ENCODE measurements around the gene C8A.

The C8A gene

DNA sequence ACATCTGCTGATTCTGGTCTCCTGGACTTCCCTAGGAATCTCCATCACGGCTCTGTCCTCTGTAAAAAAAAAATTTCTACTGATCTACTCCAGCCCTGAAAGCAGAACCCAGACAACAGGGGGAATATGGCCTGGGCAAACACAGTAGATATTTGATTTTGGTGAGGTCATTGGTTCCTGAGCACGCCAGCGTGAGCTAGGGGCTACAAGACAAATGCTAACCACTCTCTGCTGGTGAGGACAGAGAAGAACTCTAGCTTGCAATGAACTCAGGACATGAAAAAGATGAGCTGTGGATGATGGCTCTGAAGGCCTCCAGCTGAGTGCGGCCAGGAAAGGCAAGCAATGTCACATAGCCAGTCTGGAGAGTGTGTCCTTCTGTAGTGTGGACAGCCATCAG lies 18.2 kb upstream of the C8A start:
- DNase-seq (ENCODE audit: insufficient read length, low spot score), result no peak
- FAIRE-seq, result no peak

GRCh38 chr1:56837244-56837939 lies 17.2 kb upstream of the C8A start:
- FAIRE-seq (no peak), DNase-seq (ENCODE audit: insufficient read length, low spot score) (no peak)

DNA sequence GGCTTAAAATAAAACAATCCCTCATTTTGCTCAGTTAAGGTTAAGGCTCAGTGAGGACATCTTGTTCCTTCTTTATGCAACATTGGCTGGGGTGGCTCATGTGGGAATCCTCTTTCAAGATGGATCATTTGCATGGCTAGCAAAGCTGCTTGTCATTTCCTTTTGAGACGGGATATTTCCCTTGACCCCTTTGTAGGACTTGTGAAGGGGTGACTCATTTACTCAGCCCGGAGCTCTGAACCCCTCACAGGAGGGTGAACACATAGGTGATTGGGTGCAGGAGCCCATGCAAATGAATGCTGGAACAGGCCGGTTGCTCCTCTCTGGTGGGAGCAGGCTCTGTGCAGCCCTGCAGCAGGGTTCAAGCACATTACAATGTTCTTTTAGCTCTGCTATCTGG lies 15.8 kb upstream of the C8A start:
- DNase-seq (ENCODE audit: insufficient read length, low spot score), result no peak
- no peak for FAIRE-seq

DNA sequence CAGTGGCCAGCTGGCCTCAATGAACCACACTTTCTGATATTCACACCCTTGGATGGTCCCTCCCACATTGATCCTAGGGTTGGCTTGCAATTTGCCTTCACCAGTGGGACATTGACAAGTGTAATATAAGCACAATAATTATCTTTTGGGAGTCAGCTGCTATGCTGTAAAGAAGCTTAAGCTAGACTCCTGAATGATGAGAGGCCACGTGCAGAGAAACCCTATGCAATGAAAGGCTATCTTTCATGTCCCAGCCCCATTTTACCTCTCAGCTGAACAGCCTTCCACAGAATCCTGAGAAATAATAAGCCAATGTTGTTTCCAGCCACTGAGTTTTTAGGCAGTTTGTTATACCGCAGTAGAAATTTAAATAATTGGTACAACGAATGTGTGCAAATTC lies 11.1 kb upstream of the C8A start:
- FAIRE-seq (no peak), DNase-seq (ENCODE audit: insufficient read length, low spot score) (no peak)

DNA sequence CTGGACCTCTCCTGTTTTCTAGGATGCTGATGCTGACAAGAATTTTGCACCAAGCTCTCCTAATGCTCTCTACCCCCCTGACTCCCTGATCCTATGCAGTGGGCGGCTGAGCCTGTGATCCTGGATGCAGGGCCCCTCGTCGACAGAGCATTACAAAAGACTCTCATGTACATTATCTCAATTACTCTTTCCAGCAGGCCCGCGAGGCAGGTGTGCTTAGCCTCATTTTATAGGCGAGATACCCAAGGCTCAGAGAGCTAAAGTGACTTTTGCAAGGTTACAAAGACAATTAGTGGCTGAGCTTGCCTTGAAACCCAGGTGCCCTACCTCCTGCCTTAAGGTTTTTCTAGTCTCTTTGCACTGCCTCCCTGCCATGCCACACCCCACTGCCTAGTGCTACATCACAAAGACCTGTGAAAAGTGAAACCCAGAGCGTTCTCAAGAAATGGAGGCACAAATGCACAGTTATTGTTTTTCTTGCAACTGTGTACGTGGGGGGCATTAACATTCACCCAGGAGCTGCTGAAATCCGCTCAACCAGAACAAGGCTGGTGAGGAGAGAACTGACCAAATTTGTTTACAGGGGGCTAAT lies 10.0 kb upstream of the C8A start:
- DNase-seq (ENCODE audit: insufficient read length, low spot score) (no peak), FAIRE-seq (no peak)

DNA sequence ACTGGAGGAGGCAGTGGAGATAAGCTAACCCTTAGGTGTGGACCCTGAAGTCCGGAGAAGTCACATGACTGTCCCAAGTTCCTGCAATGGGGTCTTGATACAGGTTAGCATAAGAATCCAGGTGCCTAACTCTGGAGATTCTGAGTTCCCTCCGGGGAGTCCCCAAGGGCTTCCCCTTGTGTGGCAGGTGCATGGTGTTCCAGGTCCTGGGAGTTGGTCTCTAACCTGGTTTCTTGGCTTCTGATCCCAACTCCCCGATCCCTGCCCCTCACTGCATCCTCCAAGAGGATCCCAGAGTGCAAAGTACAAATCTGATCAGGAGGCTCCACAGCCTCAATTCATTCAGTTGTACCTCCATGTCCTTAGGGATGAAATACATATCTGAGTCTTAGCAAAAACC lies 9.3 kb upstream of the C8A start:
- no peak for DNase-seq (ENCODE audit: insufficient read length, low spot score)
- no peak for FAIRE-seq

- FAIRE-seq (no peak), DNase-seq (ENCODE audit: insufficient read length, low spot score) (no peak)
These were observed 4.8 kb upstream of the C8A start for GRCh38 chr1:56849750-56850149.

GRCh38 chr1:56850411-56850810 lies 4.2 kb upstream of the C8A start:
- FAIRE-seq, result no peak

DNA sequence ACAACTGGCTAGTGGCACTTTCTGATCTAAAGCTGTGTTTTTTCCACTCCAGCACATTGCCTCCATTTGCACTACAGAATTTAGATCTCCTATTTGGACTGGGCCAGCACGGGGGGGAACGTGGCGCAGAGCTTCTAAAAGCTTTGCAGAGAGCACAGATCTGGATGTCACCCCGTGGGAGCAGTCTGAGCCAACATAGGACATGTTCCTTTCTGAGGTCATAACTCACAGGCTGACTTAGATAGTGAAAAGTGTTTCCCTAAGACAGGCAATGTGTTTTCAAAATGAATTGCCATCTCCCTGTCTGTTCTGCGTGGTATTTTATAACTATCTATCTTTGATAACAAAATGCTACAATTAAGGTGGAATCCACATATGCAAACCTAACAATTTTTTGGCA lies 3.7 kb upstream of the C8A start:
- DNase-seq (ENCODE audit: insufficient read length, low spot score) (no peak), FAIRE-seq (no peak)

More at GRCh38 chr1:56850411-56850810, 4.2 kb upstream of the C8A start:
- no peak for DNase-seq (ENCODE audit: insufficient read length, low spot score)

GRCh38 chr1:56852476-56852875 lies 2.1 kb upstream of the C8A start:
- FAIRE-seq, result no peak
- DNase-seq (ENCODE audit: insufficient read length, low spot score), result no peak

GRCh38 chr1:56855190-56855589 lies 593 bp downstream of the C8A start:
- DNase-seq (ENCODE audit: insufficient read length, low spot score) (no peak), FAIRE-seq (no peak)

DNA sequence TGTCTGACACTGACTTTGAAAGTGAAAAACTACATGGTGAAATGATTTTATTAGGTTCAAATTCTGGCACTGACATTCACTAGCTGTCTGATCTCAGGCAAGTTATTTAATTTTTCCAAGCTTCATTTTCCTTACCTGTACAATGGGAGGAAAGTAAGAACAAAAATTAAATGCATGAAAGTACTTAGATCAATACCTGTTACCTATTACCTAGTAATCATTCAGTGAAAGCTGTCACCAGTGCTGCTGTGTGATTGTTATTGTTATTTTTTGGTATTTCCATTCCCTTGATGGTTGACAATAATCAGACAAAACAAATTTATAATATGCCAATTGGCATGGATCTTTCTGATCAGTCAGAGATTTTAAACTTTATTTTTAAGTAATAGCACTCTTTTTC lies 1.6 kb downstream of the C8A start:
- FAIRE-seq (no peak), DNase-seq (ENCODE audit: insufficient read length, low spot score) (no peak)

- no peak for DNase-seq (ENCODE audit: insufficient read length, low spot score)
- no peak for FAIRE-seq
These were observed 4.7 kb downstream of the C8A start for GRCh38 chr1:56859287-56859686.

GRCh38 chr1:56863265-56863992 lies 8.8 kb downstream of the C8A start:
- FAIRE-seq (no peak), DNase-seq (ENCODE audit: insufficient read length, low spot score) (no peak)

GRCh38 chr1:56864430-56864829 lies 9.8 kb downstream of the C8A start:
- DNase-seq (ENCODE audit: insufficient read length, low spot score), result no peak
- no peak for FAIRE-seq

DNA sequence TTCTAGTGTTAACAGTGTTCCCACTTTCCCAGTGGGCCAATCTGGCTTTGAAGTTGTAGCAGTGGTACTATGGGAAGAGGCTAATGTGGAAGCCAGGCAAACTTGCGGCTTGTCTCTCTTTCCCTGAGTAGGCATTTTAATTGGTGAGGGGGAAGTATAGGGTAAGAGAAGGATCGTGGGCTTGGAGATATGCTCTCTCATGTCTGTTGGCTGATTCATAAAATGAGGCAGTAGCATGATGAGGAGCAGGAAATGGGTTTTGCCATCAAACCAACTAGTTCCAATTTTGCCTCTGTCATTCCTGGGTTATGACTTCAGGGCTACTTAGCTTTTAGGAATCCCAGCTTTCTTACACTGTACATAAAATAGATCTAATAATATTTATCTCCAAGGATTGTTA lies 12.1 kb downstream of the C8A start:
- FAIRE-seq (no peak), DNase-seq (ENCODE audit: insufficient read length, low spot score) (no peak)

DNA sequence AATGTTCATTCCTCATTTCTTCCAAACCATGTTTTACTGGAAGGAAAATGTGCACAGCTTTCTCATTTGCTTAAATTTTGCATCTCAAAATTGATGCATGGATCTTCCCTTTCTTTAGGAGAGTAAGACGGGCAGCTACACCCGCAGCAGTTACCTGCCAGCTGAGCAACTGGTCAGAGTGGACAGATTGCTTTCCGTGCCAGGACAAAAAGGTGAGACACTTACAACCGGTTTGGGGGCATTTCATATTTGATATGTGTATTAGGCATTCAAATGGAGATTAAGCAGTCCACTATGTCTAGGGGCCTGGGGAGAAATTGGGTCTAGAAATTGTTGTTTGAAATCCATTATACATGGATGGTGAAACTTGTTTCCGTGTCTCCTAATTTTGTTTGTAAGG lies 12.9 kb downstream of the C8A start:
- FAIRE-seq, result no peak

DNA sequence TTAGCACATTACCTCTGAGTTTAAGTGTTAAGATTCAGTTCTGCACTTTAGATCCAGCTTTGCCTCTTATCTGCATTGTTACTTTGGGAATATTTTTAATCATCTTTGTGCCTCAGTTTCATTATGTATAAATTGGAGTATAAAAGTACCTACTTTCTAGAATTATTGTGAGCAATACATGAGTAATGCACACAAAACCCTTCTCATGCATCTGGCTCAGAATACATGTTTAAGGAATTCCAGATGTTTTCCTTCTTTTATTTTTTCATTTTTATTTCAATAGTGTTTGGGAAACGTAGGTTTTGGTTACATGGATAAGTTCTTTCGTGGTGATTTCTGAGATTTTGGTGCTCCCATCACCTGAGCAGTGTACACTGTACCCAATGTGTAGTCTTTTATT lies 14.2 kb downstream of the C8A start:
- DNase-seq (ENCODE audit: insufficient read length, low spot score), result no peak
- no peak for FAIRE-seq

More for the DNA sequence above, 12.9 kb downstream of the C8A start:
- no peak for DNase-seq (ENCODE audit: insufficient read length, low spot score)

GRCh38 chr1:56872597-56872996 lies 18.0 kb downstream of the C8A start:
- no peak for DNase-seq (ENCODE audit: insufficient read length, low spot score)
- no peak for FAIRE-seq

DNA sequence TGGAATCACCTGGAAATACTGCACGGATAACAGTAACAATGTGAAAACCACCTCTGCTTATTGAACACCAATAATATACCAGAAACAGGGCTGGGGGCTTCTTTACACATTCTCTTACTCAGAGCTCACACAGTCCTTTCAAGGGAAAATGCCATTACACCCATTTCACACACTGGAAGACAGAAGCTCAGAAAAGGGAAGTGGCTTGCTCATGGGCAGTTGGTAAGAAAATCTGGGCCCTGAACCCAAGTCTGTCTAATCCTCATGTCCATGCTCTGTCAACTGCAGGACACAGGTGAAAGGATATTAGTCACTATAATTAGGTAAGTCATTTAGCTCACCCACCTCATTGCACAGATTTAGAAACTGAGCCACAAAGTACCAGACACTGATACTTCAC lies 18.6 kb downstream of the C8A start:
- FAIRE-seq (no peak), DNase-seq (ENCODE audit: insufficient read length, low spot score) (no peak)

DNA sequence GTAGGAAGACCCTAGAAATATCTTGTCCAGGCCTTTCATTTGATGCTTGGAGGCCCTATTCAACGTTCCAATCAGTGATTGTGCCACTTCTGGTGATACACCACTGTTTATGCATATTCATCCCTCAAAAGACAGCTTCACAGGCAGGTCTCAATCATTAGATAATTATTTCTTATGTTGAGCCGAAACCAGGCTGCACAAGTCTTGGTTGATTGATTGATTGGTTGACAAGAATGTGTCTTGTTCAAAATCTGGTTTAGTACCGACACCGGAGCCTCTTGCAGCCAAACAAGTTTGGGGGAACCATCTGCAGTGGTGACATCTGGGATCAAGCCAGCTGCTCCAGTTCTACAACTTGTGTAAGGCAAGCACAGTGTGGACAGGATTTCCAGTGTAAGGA lies 20.1 kb downstream of the C8A start:
- FAIRE-seq (no peak), DNase-seq (ENCODE audit: insufficient read length, low spot score) (no peak)

DNA sequence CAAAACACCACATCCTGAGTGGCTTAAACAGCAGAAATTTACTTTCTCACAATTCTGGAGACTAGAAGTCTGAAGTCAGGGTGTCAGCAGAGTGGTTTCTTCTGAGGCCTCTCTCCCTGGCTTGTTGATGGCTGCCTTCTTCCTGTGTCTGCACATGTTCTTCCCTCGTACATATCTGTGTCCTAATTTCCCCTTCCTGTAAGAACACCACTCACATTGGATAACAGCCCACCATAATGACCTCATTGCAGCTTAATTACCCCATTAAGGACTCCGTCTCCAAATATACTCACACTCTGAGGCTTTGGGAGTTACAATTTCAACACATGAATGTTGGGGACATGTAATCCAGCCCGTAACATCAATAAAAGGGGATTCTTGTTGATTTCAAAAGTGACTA lies 23.4 kb downstream of the C8A start:
- no peak for FAIRE-seq
- no peak for DNase-seq (ENCODE audit: insufficient read length, low spot score)
